UCSD-AML1 (cell line): ENCODE measurements around the gene CHRNA3.

Experiments used
- DNase-seq: peaks from one replicate; lab custom pipeline; 2025; ENCODE audit not compliant: unreplicated experiment; lab: John Stamatoyannopoulos, UW

Gene CHRNA3

DNA sequence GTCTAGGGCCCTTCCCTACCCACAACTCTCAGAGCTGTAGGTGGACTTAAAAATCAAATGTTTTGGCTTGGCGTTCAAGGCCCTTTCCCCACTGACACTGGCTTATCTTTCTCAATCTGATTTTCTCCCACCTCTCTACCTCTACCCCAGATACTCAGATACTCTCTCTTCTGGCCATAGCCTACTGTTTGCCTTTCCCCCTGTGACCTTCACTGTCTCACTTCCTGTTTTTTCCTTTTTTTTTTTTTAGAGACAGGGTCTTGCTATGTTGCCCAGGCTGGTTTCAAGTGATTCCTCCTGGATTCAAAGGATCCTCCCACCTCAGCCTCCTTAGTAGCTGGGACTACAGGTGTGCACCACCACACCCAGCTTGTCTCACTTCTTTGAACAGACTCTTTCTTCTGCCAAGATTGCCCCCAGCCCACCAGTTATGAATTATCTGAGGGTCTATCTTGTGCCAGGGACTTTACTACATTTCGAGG, 15.6 kb upstream of the CHRNA3 start:
- no peak for DNase-seq

DNA sequence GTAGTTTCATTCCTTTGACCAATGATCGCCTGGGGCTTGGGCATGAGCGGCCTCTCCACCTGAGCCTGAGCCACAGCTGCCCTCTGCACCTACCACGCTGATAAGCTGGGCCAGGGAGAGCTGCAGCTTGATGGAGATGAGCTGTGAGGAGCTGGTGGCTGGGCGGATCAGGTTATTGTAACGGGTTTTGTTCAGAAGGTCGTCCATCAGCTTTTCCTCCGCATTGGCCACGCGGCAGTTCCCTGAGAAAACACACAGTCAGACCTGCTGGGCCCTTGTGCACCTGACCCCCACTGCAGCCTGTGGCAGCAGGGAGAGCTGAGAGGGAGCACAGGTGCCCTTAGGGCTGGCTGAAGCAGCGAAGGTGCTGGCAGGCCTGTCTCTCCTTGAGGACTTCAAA, 14.6 kb upstream of the CHRNA3 start:
- DNase-seq: no peak

DNA sequence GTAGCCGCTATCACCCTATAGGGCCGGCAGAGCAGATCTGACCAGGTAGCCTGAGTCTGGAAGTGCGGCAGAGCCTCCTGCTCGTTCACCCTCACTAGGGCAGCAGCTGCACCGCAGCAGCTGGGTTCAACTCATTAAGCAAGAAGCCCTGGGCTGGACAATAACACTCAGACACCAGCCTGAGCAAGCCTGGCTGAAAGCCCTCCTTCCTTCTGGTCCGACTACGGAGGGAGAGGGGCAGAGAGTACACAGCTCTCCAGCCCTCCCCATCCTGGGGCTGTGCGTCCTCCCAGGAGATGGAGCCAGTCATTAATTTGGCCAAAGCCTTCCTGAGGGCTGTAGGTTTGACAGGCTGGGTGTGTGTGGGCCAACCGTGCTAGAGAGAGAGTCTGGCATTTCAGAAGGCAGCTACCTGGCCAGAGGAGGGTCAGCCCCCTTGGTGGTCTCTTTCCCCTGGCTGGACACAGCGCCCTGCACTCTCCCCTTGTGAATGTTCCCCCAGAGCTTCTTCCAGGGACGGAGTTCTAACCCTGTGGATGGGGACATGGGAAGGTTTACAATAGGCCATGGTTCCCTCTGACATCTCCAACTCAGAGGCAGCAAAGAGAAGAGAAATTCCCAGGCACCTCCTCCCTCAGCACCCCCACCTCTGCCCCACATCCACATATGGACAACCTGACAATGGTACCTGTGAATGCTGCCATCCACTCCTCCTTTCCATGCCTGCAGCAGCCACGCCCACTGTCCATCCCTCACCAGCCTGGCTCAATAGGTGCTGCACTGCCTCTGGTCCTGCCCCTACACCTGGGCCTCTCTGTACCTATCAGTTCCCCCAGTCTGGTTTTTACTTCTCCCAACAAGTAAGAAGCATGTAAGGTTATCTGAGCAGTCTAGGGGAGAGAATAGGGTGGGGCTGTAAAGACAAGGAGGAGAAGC, 13.7 kb upstream of the CHRNA3 start:
- DNase-seq: no peak

DNA sequence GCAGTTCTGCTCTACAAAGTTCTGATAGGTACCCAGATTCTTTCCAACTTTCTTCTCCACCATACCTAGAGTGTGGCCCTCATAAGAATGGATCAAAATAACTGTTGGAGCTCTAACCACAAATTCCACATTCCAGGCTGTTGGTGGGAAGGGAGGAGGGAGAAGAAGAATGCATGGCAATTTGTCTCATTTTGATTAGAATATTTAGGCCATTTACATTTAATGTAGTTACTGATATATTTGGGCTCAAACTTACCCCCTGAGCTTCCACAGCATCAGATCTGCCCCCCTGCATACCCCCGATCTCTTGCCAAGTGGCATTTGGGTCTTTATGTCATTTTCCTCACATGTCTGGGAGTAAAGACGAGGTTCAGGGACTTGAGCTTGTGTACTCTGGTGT, 12.6 kb upstream of the CHRNA3 start:
- DNase-seq: no peak

DNA sequence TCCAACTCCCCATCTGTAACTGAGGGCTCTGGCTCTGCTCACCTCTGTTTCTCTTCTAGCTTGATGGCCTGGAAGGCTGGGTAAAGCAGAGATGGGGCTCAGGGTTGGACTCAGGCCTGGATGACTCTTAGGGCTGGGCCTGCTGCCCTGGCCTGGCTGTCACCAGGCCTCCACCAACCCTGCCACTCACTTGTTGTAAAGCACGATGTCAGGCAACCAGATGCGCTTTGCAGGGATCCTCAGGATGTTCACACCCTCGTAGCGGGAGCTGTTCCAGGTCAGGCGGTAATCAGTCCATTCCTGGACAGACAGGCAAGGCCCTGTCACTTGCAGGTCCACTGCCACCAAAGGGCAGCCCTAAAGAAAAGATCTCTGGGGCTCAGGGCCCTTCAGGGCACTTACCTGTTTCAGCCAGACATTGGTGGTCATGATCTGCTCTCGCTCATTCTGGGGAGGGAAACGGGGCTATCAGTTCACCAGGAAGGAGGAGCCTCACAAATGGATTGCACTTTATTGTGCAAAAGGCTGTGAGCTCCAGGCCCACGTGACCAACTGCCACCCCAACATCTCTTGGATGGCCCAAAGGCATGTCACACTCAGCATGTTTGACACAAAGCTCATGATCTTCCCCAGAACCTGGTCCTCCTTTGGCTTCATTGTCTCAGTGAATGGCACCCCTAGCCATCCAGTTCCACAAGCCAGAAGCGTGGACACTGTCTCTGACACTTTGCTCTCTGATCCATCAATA, 10.3 kb upstream of the CHRNA3 start:
- no peak for DNase-seq

DNA sequence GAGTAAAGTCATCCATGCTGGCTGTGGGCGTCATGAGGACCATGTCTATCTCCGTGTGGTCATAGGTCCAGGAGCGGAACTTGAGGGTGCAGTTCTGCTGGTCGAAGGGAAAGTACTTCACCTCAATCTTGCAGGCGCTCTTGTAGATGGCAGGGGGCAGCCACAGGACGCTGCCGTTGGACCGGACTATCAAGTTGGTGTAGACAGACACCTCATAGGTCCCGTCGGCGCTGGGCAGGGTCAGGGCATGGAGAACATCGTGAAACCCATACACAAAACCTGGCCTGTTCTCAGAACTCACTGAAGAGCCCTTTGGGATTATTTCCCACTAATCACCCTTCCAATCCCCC, 8.9 kb upstream of the CHRNA3 start:
- DNase-seq: no peak

DNA sequence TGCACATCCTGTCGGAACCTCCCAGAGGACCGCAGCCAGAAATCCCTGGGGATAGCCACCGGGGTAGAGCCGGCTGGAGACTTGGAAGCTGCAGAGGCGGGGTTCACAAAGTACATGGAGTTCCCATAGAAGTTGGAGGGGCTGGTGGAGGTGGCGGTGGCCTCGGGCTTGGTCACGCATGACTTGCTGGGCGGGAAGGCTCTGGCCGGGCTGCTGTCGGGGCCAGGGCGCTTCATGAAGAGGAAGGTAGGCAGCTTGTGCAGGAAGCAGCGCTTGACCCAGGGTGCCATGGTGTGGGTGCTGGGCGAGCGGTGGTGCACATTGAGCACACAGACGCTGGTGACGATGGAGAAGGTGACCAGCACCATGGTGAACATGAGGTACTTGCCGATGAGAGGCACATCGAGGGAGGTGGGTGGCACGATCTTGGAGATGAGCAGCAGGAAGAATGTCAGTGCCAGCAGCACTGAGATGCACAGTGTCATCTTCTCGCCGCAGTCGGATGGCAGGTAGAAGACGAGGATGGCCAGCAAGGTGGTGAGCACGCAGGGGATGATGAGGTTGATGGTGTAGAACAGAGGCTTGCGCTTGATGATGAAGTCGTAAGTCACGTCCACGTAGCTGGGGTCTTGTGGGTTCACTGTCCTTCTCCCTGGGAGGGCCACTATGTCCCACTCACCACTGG, 8.4 kb upstream of the CHRNA3 start:
- no peak for DNase-seq

DNA sequence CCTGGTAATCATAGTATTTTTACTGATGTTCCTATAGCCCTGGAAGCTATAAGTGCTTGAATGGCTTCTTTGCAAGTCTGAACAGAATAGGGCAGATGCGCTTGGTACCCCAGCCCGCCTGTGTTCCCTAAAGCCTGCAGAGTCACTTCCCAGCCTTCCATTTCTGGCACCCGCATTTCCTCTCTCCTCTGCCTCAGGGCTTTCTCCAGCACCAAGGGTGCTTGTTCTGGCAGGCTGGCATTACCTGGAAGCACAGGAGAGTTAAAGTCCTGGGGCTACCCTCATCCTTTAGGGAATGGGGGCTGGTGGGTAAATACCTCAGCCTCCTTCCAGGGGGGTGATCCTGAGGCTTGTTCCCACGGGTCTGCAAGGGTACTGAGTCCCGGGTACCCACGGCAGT, 7.4 kb upstream of the CHRNA3 start:
- DNase-seq: no peak

DNA sequence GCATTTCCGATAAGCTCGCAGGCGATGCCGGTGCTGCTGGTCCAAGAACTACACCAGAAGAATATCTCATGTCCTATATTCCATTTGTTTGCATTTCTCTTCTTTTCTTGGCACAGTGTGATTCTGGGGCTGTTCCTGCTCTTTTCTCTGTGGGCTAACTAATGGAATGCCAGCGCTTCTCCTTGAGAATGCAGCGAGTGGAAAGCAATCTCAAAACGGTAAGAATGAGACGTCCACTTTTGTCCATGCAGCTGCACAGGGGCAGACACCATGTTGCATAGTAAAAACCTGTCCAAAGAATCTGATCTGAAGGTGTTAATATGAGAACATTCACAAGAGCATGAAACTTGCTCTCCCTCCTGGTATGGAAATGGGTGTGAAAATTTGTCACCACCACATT, 6.6 kb upstream of the CHRNA3 start:
- no peak for DNase-seq

DNA sequence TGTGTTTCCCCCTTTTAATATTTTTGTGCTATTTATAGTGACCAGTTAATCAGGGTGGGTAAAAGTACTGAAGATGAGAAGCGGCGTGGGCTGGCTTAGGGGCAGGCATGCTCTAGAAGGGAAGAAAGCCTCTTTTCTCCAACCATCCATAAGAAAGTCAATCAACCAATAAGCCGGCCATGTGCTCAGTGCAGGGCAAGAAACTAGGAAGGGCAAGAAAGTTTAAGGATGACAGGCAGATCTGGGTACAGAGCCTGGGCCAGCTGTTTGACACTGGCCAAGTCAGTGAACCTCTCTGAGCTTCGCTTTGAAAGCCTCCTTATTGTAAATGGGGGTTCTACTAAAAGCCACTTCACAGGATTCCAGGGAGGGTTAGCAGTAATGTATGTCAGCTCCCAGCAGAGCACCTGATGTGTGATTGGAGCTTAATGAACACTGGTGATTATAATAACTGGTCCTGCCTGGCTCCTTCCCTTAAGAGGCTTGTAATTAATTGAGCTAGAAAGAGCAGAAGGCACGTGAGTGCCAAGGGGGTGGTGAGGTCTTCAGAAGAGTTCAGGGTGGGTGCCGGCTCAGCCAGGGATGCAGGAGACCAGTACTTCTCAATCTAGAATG, 5.7 kb upstream of the CHRNA3 start:
- DNase-seq: no peak

DNA sequence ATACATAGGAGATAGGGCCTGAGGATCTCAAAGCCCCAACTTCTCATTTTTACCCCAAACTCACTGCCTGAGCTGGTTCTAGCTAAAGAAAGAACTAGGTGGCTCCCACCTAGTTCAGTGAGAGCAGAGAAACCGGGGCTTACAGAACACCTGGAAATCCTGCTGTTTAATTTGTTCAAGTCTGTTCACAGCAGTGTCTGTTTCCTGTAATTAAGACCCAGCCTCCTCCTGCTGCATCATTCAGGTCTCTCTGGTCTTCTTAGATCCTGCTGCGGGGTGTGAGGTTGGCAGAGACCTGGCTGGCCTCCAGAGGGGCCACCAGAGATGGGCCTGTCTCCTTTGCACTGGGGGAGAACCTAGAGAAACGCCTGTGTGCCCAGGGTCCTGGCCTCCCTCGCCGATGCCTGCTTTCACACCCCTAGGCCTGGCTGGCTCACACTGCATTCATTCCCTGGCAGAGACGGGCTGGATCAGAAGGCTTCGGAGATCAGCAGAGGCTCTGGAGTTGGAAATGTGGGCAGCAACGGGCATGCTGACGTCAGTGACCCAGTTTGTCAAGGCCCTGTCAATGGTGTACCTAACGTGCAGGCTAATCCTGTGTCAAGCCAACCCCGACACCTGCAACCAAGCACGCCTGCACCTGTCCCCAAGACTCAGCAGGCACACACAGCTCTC, 4.9 kb upstream of the CHRNA3 start:
- DNase-seq: no peak

DNA sequence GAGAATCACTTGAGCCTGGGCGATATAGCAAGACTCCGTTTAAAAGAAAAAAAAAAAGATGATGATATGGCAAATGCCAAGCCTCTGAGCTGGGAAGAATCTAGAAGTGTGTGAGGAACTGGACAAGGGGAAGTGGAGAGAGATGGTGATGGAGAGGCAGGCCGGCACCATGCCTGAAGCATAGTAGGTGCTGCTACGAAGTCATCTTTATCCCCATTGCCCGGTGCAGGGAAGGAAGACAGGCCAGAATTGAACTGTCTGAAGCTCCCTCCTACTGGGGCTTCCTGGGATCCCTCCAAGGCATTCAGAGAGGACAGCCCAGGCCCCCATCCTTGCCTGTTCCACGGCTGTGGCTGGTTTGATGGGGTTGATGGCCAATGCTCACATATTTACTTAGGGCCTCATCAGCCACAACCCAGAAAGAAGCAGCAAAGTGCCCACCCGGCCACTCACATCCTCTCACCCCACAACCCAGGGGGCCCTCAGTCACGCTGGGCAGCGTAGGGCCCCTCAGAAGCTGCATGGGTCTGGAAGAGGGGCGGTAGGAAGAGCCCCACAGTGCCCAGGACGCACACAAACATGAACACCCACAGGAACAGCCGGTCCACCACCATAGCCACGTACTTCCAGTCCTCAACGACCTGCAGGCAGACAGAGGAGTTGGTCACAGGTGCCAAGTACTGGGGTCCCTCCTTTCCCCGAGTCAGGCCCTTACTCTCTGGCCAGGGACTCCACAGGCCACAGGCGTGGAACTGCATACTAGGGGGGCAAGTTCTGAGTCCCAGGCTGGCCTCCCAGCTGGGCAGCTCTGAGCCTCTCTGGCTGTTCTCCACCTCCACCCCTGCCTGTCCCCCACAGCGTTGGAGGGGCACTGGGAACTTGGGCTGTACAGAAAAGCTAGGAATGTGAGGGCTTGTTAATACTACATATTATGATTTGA, 4.1 kb upstream of the CHRNA3 start:
- DNase-seq: no peak

DNA sequence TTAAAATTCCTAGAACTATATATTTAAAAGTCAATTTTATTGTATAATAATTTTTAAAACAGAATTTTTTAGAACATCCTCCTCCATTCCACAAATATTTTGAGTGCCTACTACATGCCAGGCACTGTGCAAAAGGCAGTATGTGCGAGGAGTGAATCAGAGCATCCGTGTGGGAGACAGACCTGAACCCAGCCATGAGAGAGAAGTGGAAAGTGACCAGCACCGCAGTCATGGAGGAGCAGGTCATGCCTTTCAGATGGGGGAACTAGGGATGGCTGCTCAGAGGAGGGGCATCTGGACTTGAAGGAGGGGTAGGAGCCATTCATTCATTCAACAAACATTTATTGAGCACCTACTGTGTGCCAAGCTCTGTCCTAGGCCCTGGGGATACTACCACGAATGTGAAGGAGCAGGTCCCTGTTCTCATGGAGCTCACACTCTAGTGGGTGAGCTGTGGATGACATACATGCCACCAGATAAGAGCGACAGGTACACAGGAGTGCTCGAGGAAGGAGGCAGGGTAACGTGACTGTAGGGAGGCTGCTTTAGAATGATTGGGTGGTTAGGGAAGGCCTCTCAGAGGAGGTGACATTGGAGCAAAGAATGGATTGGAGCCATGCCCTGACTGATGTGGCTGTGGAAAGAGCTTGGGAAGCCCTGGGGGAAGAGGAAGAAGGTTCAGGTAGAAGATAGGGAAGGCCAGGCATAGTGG, 3.1 kb upstream of the CHRNA3 start:
- DNase-seq: no peak

DNA sequence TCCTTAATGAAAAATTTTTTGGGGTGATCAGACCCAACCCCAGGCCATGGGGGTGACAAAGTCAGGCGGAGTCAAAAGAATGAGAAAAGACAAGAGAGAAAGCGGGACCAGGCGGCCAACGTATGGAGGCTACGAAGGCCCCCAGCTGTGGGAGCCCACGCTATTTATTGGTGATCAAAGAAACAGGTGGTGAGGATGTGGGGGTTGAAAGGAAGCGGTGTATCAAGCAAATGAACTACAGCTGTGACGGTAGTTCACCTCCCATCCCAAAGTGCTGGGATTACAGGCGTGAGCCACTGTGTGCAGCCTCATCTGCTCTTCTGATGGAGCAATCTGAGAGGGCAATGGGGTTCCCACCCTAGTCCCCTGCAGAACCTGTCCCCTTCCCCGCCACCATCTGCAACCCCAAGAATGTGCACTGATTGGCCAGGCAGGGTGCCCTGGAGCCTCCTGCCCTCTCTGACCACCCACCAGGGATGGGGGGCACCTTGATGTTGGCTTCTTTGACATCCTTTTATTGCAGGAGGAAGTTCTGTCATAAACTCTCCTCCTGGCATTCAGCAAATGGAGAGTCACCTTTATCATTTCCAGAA, 1.1 kb upstream of the CHRNA3 start:
- DNase-seq: no peak

DNA sequence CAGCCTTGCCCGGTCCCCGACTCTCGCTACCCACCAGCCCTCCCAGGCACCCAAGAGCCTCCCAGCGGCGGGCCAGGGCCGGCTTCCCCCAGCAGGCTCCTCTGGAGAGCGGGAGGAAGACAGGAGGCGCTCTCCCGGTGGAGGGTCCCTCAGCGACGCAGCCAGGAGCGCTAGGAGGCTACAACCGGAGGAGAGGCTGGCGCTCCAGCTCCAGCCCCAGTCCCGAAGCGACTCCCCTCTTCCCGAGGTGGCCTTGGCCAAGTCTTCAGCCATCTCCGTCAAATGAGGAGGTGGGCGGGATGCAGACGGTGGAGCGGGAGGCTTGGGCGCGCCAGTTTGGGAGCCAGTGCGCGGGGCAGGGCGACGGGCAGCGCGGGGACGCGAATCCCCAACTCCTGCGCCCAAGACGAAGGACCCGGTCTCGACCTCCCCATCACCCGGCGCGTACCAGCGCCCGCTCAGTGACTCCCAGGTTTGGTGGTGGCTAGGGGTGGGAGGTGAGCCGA, 722 bp downstream of the CHRNA3 start:
- no peak for DNase-seq

DNA sequence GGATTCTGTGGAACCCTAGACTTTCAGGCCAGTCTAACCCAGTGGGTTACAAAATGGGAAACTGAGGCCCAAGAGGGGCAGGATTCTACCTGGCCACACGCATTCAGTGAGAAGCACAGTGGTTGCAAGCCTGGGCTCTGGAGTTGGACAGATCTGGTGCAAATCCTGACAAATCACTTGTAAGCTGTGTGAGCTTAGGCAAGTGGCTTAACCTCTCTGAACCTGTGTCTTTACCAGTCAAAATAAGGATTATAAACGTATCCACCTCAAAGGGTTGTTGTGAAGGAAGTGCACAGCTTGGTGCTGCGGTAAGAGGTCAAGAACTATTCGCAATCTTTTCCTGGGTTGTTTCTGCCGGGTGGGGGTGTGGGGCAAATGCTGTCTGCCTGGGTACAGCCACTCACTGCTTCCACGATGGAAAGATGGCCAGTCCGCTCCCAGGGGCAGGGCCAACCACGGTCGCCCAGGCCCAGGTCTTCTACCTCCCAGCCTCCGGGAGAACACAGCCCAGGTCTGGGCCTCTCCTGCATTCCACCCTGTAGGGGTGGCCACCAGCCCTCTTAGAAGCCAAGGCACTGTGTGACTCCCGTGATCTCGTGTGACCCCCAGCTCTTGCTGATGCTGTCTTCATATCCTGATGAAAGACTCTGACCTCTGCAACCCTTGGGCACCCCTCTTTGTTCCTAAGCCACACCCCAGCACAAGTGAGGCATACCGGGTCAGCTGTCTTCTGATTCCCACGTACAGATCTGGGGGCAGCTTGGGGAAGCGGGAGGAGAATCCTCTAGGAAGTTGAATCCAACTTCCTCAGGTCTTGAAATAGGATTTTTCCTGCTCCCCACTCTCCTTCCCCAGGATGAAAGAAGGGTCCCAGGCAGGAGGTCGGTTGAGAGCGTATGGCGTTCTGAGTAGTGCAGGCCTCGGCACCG, 1.5 kb downstream of the CHRNA3 start:
- no peak for DNase-seq

DNA sequence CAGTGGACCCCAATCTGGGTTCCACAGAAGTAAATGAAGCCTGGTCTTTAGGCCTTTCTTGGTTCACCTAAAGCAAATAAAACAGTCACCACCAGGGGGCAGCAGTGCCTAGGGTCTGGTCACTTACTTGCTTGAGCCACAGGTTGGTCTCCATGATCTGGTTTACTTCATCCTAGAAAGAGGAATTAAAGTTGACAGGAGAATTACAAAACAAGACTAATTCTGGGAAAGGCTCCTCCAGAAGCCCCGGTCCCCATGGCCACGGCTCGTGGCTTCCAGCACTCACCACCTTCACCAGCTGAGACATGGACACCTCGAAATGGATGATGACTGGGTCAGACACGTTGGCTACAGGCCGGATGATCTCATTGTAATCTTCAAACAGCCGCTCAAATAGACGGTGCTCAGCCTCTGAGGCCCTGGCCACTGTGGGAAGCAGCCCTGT, 2.3 kb downstream of the CHRNA3 start:
- DNase-seq: peak; percentile 68
